Gastrocnemius medialis (tissue), 4 donors: ENCODE results near the gene IFT88.

Experiments
- CTCF ChIP-seq, 5 experiments: fragments of 450-650 bp in 3 of 5; fragments of 200-600 bp in 2 of 5; sonication (generic) in 2 of 5; IDR thresholded peaks in 4 of 5; conservative IDR thresholded peaks in 1 of 5; 1 replicate in 4 of 5; 2 replicates in 1 of 5; pipeline ENCODE4 v1.5.1; 2016 to 2019; ENCODE audit warnings: antibody characterized with exemption in 5 of 5, mild to moderate bottlenecking in 3 of 5, moderate library complexity in 3 of 5
- POLR2A ChIP-seq, 2 donors: fragments of 450-650 bp; IDR thresholded peaks; one replicate each; pipeline ENCODE4 v1.6.1; 2017; ENCODE audit warnings: antibody characterized with exemption in 2 of 2, mild to moderate bottlenecking in 2 of 2, moderate library complexity in 2 of 2

DNA sequence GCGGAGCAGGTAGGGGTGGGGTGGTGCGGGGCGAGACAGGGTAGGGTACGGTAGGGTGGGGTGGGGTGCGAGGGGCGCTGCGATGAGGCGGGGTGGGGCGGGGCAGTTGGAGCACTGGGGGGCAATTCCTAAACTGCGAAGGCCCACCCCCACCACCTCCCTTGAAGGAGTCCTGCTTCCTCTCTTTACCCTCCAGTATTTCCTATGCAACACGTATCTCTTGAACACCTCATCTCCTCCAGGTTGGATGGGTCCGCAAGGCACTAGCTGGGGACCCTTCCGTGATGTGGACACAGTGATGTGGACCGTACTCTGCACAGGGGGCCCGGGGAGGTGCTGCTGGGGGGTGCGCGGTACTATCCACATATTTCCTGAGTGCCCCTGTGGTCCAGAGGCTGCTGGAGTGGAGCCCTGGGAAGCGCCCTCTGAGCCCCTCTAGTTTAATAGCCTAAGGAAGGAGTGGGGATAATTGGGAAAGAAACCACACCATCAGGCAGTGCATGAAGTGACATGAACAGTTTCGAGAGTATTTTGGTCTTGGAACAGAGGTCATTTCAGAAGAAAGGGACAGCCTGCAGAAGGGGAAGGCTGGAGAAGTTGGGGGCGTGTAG lies 137.6 kb downstream of the IFT88 start:
- TF ChIP-seq POLR2A (IDR thresholded peaks at IDR 0.05) (no peak), CTCF (IDR thresholded peaks at IDR 0.05 in 4 of 5, conservative IDR thresholded peaks at IDR 0.05 in 1 of 5) (no peak)
